ENCODE measurements around the gene BSG. TPM values are rescaled to one million over a fixed set of nuclear protein-coding genes. Genes with fewer than 3 reads are reported as not detected.

BSG gene
- total RNA-seq, 1 donor from 2014 or later: 330 TPM

GRCh38 chr19:579111-579841, 6.9 kb downstream of the BSG start:
- no peak overlapping the region for H3K27ac Mint-ChIP-seq
- H3K36me3 Mint-ChIP-seq: peaks cover 2% of the 10 kb centered on the region
- H3K27me3 ChIP-seq: no peaks in the 10 kb centered on the region
- H3K4me1 Mint-ChIP-seq: peaks cover 22% of the 10 kb centered on the region
- peaks cover 33% of the 10 kb centered on the region for H3F3A ChIP-seq (ENCODE audit: low read depth)
- H3K4me1 ChIP-seq: peaks cover 14% of the 10 kb centered on the region
- H3K9me3 Mint-ChIP-seq: peaks cover 2% of the 10 kb centered on the region
- no peak overlapping the region for H3K4me2 ChIP-seq
- H3K36me3 ChIP-seq: no peaks in the 10 kb centered on the region
- no peak overlapping the region for H3K27ac ChIP-seq
- H3K4me3 Mint-ChIP-seq: no peak overlapping the region
- TF ChIP-seq EZH2phosphoT487 (IDR thresholded peaks at IDR 0.05) (no peak), CTCF (IDR thresholded peaks at IDR 0.05) (no peak), EZH2 (IDR thresholded peaks at IDR 0.05) (no peak)
- H3K79me2 ChIP-seq (ENCODE audit: low read depth): peaks cover 64% of the 10 kb centered on the region
- H2AFZ ChIP-seq (replicated peaks): no peak overlapping the region
- H3K4me3 ChIP-seq: no peak overlapping the region
- H3K9ac ChIP-seq: no peak overlapping the region
- H3K9me3 ChIP-seq (ENCODE audit: low read depth): no peaks in the 10 kb centered on the region
- DNase-seq (ENCODE audit: low spot score): no peak
- peaks cover 7% of the 10 kb centered on the region for H3K27me3 Mint-ChIP-seq (ENCODE audit: insufficient read depth, low read depth)
- peaks cover 97% of the 10 kb centered on the region for H4K20me1 ChIP-seq (ENCODE audit: low read depth)

DNA sequence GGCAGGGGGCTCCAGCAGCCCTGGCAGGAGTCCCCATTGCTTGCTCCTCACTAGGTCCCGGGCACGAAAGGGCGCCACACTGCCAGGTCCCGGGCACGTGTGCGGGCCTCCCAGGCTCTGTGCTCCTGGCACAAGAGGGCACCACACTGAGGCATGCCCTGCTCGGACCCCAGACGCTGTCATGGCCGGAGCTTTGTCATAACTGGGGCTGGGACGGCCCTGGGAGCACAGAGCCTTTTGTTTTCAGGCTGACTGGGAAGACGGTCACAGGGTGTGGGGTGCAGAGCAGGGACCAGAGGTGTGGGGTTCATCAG, 7.4 kb downstream of the BSG start:
- Histone ChIP-seq H3K4me1 (peaks cover 9% of the 10 kb centered on the region), H4K20me1 (ENCODE audit: low read depth) (peaks cover 97% of the 10 kb centered on the region), H3K27me3 (no peaks in the 10 kb centered on the region), H3F3A (ENCODE audit: low read depth) (peaks cover 28% of the 10 kb centered on the region), H2AFZ (replicated peaks) (no peak overlapping the region), H3K4me3 (no peak overlapping the region), H3K4me2 (no peak overlapping the region), H3K36me3 (no peaks in the 10 kb centered on the region), H3K79me2 (ENCODE audit: low read depth) (peaks cover 59% of the 10 kb centered on the region), H3K9me3 (ENCODE audit: low read depth) (no peaks in the 10 kb centered on the region), H3K27ac (no peak overlapping the region), H3K9ac (no peak overlapping the region)
- Mint-ChIP-seq H3K27me3 (ENCODE audit: insufficient read depth, low read depth) (peaks cover 4% of the 10 kb centered on the region), H3K27ac (no peak overlapping the region), H3K36me3 (peaks cover 2% of the 10 kb centered on the region), H3K4me1 (peaks cover 16% of the 10 kb centered on the region), H3K9me3 (peaks cover 2% of the 10 kb centered on the region), H3K4me3 (no peak overlapping the region)
- no peak for DNase-seq (ENCODE audit: low spot score)
- TF ChIP-seq EZH2phosphoT487 (IDR thresholded peaks at IDR 0.05) (no peak), CTCF (IDR thresholded peaks at IDR 0.05) (no peak), EZH2 (IDR thresholded peaks at IDR 0.05) (no peak)

- peaks cover 97% of the 10 kb centered on the region for H4K20me1 ChIP-seq (ENCODE audit: low read depth)
- no peak overlapping the region for H3K27ac ChIP-seq
- H2AFZ ChIP-seq (replicated peaks): no peak overlapping the region
- peaks cover 53% of the 10 kb centered on the region for H3K79me2 ChIP-seq (ENCODE audit: low read depth)
- H3K36me3 Mint-ChIP-seq: peaks cover 2% of the 10 kb centered on the region
- DNase-seq (ENCODE audit: low spot score): no peak
- H3K9ac ChIP-seq: no peak overlapping the region
- H3K4me1 ChIP-seq: peaks cover 9% of the 10 kb centered on the region
- H3K27ac Mint-ChIP-seq: no peak overlapping the region
- H3K27me3 ChIP-seq: no peaks in the 10 kb centered on the region
- peaks cover 24% of the 10 kb centered on the region for H3F3A ChIP-seq (ENCODE audit: low read depth)
- no peak overlapping the region for H3K4me3 Mint-ChIP-seq
- no peak overlapping the region for H3K4me3 ChIP-seq
- H3K4me2 ChIP-seq: no peak overlapping the region
- peaks cover 2% of the 10 kb centered on the region for H3K9me3 Mint-ChIP-seq
- TF ChIP-seq EZH2phosphoT487 (IDR thresholded peaks at IDR 0.05): no peak
- TF ChIP-seq CTCF (IDR thresholded peaks at IDR 0.05): no peak
- no peak for TF ChIP-seq EZH2 (IDR thresholded peaks at IDR 0.05)
- H3K4me1 Mint-ChIP-seq: peaks cover 14% of the 10 kb centered on the region
- no peaks in the 10 kb centered on the region for H3K9me3 ChIP-seq (ENCODE audit: low read depth)
- H3K36me3 ChIP-seq: no peaks in the 10 kb centered on the region
- H3K27me3 Mint-ChIP-seq (ENCODE audit: insufficient read depth, low read depth): peaks cover 4% of the 10 kb centered on the region
Measured at GRCh38 chr19:580274-580835, 8.0 kb downstream of the BSG start.
